ENCODE measurements around the gene PLXNC1.

DNA sequence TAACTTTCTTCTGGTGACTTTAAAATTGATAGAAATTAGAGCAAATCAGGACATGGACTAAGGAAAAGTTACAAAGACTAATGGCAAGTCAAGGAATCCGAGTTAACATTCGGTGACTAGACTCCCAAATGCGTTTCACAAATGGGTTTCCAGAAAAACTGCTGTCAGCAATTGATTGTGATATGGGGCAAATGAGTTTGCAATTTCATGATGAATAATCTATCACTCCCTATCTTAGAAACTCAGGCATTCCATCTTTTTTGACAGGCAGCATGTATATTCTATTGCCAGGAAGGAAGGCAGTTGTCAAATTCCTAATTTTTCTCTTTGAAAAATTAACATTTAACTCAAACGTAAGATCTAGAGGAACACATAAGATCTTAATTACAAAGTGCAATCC, 40.5 kb upstream of the PLXNC1 start:
- TF ChIP-seq EP300 (IDR thresholded peaks at IDR 0.05) = no peak
- TF ChIP-seq, protein P1, sequence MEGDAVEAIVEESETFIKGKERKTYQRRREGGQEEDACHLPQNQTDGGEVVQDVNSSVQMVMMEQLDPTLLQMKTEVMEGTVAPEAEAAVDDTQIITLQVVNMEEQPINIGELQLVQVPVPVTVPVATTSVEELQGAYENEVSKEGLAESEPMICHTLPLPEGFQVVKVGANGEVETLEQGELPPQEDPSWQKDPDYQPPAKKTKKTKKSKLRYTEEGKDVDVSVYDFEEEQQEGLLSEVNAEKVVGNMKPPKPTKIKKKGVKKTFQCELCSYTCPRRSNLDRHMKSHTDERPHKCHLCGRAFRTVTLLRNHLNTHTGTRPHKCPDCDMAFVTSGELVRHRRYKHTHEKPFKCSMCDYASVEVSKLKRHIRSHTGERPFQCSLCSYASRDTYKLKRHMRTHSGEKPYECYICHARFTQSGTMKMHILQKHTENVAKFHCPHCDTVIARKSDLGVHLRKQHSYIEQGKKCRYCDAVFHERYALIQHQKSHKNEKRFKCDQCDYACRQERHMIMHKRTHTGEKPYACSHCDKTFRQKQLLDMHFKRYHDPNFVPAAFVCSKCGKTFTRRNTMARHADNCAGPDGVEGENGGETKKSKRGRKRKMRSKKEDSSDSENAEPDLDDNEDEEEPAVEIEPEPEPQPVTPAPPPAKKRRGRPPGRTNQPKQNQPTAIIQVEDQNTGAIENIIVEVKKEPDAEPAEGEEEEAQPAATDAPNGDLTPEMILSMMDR (IDR thresholded peaks at IDR 0.05) = no peak
